GM21360 (cell line): ENCODE measurements around the gene NUAK1.

ENCODE experiments used
- ATAC-seq: cut with Tn5 transposase; IDR thresholded peaks from one replicate; pipeline ENCODE4 v1.9.1; 2021; ENCODE audit warnings: mild to moderate bottlenecking, moderate library complexity; ENCODE audit not compliant: unreplicated experiment

NUAK1 gene

DNA sequence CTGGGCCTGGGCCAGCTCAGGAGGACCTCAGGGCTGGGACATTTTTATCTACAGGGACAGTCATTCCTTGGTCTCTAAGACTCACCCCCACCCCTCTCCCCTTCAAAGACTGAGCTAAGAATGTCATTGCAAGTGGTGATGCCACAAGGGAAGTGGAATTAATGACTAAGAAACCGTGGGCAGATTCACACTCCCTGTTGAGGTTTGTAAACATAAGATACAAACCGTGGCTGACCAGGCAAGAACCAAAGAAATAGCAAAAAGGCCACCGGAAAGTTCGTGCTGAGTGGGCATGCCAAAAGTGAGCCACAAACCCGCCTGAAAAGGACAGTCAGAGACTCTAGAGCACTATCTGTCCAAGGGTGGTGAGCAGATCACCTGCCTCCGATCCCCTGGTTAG lies 25.7 kb downstream of the NUAK1 start:
- ATAC-seq: no peak

DNA sequence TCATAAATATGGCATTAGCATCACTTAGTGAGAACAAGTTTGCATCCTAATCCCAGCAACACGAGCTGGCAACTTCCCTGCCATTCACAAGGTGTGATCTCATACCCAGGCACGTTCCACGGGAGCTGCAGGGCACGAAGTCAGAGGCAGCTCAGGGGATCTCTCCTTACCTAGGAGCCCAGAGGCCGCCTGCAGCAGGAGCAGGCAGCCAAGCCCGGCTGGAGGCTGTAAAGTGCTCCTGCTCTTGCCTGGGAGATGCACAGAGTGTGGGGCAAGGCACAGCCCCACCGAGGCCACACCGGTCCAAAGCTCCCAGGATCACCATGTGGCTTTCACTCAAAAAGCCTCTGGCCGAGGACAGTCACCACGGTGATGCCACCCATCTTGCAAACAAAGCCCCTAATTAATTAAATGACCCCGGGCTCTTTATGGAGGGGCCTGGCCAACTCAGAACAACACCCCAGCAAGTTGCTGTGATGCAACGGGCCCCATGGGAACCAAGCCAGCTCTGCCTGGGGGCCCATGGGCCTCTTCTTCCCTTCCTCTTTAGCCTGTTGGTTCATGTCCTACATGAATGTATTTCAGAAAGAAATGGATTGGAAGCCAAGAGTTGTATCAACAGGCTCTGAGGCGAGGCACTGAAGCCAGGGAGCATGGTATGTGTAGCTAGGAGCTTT lies 26.5 kb downstream of the NUAK1 start:
- no peak for ATAC-seq

DNA sequence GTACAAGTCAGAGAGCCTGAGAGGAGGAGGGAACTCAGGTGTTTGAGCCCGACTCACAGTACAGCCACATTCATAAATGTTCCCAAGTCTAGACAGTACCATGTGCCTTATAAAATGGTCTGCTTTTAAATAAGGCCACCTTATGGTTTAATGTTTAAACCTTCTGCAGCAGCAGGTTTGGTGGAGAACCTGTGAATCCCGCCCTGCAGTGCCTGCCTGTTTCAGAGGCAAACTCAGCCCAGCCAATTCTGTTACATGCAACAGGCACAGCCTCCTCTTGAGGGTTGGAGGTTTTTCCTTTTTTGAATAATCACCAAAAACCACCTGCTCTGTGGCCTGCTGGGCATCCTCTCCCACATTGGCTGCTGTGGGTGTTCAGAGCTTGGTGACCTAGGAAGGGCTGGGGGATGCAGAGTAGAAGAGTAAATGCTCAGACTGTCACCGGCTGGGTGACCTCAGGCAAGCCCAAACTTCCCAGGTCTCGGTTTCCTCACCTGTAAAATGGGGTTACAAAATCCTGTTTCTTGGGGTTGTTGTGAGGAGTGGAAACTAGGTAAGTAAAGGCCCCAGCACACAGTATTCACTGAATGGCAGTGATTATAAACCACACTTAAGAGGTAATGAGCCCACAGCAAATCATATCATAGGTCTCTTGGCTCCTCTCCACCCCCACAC lies 28.0 kb downstream of the NUAK1 start:
- ATAC-seq: no peak

DNA sequence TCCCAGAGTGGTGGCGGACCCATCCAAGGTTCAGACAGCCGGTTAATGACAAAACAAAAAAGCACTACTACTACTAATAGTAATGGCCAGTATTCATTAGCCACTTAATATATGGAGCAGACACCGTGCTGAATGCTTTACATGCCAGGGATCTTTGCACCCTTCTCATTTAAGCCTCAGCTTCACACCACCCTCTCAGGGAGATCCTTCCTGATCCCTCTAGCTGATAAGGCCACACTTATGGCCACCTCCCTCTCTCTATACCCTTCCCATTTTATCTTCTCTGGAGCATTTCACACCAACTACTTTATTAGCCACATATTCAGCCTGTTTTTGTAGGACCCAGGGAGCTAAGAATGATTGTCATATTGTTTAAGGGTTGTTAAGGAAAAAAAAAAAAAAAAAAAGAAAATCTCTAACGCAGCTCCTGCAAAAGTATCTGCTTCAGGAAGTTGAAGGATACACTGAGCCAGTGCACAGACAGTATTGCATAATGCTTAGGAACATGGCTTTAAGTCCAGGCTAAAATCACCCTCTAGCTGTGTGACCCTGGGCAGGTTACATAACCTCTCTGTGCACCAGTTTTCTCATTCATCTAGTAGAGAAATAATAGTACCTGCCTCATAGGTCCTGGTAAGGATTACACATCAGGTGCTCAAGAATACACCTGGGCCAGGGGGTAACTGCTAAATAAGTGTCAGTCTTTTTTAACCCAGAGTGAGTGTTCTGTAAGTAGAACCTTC lies 29.4 kb downstream of the NUAK1 start:
- no peak for ATAC-seq

DNA sequence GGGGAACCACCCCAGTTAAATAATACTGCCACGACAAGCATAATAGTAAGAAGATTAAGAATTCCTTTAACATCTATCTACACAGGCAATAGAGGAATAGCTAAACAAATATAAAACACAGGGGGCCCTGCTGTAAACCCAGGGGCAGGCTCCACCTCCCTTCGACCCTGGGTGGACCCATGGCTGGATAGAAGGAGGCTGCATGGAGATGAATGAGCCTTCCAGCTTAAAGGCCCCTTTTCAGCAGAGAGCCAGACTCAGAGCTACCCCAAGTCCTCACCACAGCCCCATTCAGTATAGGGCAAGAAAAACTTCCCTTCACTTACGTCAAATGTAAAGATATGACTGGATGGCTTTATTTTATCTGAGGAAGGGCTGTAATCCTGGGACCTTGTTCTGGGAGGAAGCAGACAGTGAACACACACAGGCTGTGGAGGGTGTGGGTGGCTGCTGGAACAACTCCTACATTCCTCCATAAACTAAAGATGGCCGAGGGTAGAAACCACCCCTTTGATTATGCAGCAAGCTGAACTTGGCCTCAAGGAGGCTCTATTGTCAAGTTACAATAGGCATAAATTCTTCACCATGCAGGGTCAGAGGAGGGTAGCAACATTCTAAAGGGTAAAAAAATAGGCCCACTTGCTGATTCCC lies 30.4 kb downstream of the NUAK1 start:
- ATAC-seq: no peak

DNA sequence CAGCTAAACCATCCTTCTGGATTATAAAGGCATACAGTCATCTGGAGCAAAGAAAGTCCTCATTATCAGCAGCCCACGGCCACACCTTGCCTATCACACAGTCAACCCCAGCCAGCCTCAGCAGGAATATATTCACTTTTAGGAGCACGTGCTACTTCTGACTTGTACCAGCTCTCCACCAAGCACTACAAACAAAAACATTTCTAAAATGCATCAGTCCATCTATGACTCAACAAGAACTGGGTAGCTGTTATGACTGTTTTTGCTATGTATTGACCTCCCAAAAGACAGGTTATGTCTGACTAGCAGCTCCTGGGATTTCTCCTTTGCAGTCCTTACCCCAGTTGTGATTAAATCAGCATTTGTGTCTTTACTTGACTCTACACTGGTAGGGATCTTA lies 31.2 kb downstream of the NUAK1 start:
- ATAC-seq: no peak

DNA sequence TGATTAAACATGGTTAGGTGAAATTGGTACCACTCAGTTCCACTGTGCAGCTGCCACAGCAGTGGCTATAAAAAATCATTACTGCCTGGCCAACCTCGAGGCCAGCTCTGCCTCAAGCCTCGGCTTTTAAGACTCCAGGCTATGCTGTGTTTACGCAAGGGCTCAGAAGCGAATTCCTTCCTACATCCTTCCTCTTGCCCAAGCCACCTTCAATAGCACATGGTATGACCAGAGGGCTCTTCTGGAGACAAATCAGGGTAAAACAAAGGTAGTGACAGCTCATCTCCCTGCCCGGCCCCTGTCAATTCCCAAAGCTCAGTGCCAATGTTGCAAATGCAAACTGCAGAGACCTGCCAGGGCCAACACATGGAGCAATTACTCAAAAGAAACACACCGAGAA lies 31.9 kb downstream of the NUAK1 start:
- no peak for ATAC-seq

DNA sequence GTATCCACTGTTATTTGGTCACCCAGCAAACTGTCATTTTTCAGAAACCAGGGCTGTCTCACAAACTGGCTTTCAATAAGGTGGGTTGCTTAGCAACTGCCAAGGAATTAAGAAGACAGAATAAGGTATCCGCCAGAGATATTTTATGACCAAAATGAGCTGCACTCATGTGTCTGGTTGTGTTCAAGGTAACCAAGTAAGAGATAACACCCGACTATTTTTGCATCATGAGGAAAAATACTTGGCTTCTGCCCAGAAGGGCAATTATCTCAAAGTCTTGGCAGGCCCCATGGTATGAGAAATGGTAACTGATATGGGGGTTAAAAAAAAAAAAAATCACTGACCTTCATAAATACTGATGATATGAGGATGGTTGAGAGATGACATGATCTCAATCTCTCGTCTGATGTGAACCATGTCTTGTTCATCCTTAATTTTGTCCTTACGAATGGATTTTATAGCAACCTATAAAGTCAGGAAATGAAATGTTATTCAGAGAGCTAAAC lies 32.6 kb downstream of the NUAK1 start:
- no peak for ATAC-seq

DNA sequence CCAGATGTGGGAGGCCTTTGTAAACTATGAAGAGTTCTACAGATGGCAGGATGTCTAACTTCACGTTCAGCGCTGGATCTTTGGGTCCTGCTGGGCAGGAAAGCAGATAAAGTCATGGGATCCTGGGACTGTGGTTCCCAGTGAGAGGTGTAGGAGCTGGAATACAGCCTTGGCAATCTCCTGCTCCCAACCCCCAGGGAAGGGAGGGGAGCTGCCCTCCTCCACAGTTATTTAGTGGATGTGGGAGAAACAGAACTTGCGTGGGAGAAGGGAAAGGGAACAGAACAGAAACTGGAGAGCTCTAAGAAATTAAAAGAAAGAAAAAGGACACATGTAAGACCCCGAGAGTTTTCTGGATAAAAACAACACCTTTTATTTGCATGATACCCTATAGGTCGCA lies 37.0 kb downstream of the NUAK1 start:
- no peak for ATAC-seq

DNA sequence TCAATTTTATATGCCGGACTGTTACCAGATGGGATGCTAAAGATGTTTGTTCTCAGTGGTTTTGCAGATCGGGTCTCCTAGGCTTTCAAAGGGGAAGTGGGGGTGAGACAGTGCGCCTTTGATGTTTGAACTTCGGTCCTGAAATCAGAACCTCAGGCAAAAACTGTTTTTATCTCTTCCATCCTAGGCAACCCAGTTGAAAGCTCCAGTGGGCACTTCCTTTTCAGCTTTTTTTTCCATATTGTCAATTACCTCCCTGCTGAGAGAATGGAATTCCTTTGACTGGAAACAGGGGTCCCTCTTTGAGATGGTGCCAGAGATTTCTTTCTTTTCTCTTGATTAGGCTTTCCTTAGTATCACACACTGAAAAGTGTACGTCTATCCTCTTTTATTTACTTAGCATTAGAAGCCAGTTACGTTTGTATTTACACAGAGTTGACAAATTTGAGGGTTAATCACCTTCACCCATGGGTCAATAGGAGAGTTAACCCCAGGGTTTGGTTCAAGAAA lies 40.0 kb downstream of the NUAK1 start:
- no peak for ATAC-seq

DNA sequence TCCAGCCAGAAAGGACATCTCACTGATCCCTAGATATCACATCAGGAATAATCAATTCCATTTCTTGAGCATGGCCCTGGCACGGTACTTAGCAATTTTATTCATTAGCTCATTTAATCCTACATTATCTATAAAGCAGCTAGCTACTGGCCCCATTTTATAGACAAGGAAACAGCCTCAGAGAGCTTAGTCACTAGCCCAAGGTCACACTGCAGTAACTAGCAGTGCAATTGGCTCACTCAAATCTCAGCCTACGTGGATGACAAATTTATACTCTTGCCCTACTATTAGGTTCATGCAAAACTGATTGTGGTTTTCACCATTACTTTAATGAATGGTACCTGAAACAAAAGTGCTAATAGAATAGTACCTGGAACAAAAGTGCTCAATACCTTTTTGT lies 41.7 kb downstream of the NUAK1 start:
- no peak for ATAC-seq

DNA sequence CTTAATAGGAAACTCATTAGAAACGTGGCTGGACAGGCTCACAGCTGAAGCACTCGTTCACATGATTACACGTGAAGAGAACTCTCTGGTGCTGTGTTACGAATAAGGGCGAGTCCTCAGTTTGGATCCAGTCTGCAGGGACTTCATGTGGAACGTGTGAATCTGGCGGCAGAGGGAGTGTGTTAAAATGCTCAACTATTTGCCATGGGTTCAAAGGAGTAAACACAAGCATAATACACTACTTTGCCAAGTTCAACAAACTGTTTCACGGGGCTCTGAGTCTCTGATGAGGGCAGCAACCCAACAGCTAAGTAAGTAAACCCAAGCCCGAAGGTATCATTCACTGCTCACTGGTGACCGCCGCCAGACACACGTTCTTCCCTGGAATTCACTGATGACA lies 42.4 kb downstream of the NUAK1 start:
- ATAC-seq: no peak

DNA sequence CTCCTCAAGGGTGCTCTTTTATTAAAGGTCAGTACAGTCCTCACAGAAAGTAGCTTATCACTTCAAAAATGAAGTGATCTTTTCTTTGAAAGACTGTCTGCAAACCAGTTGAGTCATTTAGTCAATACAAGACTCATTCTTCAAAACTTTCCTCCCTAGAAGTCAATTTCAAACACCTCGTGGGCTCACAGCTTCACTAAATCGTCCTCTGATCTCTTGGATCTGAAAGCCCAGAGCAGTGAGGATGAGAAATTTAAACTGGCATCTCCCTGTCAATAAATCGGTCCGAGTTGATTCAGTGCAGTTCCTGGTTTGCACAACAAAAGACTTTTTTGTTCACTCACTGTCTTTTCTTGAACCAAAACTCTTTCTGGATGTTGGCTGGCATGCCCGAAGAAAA lies 44.5 kb downstream of the NUAK1 start:
- ATAC-seq: no peak

DNA sequence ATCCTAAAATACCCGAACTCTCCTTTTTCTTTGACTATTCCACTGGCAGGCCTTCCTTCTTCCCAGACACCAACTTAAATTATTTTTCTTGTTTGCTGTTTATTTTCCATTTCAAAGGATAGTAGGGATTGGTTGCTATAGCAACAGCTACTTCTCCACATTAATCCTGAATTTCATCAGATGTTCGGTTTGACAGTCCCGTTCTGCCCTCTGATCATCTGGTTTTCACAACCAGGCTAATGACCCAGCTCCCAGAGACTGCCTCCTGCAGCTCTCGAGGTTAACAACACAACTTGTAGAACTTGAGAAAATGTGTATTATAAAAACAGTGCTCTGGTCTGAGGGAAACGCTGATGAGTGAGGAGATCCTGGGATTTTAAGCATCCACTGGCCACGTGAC lies 45.5 kb downstream of the NUAK1 start:
- ATAC-seq: no peak

DNA sequence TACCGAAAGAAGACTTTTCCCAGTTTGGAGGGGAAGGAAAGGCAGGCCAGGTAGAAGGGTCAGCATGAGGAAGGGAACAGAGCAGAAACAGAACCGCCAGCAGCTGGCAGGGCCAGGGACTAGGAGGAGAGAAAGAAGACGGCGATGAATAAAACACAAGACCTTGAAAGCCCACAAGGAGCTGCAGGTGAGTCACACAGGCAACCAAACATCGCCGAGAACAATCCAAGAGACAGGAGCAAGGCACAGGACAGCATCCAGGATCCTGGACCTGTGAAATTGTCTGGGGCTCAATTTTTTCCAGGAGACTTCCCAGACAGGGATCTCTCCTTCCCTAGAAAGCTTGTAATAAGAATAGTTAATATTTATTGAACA lies 47.3 kb downstream of the NUAK1 start:
- ATAC-seq: no peak

DNA sequence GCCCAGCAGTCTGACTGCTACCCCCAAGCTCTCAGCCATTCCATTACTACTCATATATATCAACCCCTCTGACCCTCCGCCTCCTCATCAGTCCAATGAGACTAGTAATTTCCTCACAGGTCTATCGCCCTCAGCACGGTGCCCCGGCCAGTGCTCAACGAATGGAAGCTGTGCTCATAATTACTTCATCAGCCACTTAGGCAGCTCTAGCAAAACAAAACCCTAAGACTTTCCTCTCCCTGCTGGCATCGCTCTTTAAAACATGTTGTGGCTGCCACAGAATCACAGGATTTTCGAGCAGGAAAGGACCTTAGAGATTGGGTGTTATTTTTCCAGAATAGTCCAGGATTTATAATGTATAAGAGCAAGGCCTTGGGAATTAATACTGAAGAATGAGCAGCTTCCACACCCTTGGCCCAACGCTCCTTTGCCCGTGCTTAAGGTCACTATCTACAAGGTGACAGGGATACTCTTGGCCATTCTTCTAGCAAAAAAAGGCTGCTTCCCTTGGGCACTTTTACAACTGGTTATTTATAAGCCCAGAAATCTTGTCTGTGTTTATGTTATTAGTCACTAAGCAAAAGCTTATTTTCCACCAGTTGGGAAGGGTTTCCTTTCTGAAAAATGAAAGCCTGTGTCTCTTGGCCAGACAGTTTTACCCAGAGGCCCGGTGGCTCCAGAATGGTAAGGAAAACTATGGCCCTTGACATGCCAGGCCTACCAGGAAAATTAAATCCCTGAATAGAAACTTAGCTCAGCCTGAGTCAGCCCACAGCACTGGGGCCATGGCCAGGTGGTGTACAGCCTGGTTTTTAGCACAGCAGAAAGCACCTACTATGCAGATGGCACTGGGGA lies 47.9 kb downstream of the NUAK1 start:
- no peak for ATAC-seq

DNA sequence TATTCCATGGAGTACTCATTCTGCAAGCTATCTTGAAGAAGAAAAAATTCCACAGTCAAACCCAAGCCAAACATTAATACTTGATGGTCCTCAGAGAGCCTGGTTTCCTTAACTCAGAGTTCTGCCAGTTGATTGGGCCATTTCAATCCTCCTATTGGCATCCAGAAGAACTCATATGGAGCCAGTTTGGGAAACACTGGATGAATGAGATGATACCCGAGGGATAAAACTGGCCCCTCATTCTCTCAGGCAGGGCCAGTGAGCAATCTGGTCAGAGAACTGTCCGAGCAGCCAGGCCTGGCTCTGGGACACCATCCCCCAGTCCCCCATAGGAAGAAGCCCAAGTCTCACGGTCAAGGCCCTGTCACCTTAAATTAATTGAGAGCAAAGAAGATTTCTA lies 48.8 kb downstream of the NUAK1 start:
- ATAC-seq: no peak

DNA sequence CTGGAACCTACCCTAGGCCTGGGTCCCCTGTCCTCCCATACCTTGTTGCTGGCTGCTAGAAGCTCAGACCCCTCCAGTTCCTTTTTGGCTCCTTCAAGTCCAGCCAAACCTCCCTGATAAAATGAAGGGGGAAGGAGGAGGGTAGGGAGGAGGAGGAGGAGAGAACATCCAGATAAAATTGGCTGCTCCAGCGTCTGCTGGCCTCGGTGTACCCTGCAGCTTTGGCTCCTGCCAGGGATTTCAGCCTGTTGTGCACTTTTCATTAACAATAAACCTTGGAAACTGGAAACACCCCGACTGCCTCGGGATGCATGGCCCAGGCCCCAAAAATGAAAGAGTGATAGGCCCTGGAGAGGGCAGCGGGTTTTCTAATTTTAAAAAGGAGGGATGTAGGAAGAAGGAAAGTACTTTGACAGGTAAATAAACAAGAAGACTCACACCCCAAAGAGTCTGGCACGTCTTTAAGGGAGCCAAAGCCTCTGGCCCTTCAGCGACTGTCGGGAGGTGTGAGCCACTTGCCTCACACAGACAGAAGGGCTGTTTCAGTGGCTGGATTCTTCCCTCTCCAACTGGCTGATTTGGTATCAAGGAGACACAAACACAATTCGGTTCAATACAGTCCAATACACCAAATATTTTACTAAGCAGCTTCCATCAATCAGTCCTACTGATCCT lies 49.8 kb downstream of the NUAK1 start:
- ATAC-seq: no peak

DNA sequence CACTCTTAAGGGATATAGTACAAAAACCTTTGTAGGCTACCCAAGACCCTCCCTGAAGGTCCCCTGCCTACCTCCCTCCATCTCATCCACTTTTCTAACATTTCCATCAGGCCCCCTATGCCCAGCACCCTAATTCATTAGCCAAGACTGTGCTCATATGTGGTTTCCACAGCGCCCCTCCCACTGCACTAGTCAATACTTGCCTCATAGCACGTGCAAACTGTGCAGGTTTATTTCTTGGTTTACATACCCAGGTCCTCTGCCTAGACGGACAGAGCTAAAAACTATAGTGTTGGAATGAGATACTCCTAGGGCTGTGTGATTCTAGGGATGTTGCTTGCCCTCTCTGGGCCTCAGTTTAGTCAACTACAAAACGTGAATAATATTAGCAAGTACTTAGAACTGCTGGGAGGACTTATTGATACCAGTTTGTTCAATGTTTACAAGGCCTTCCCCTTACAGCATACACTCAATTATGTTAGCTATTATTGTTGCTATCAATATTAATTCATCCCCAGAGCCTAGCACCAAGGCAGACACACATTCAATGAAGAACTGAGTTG lies 50.4 kb downstream of the NUAK1 start:
- ATAC-seq: no peak

DNA sequence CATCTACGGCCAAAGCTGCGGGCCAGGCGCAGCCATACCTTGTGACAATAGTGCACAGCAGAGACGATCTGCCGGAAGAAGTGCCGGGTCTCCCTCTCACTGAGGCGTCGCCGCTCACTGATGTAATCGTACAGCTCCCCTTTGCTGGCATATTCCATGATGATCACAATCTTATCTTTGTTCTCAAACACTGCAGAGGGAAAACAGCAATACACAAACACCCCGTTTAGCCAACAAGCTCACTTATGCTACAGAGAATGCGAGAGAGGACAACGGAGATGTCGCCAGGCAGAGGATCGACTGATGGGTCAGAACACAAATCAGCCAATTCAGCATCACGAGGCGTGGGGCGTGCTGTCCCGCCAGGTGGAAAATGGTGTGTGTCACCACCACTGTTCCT lies 52.1 kb downstream of the NUAK1 start:
- no peak for ATAC-seq
